ENCODE data around the gene NKD1.

The NKD1 gene

GRCh38 chr16:50581845-50582244 lies 33.6 kb downstream of the NKD1 start:
- DNase-seq, result no peak

- no peak for DNase-seq
Observed at GRCh38 chr16:50583211-50583610, 35.0 kb downstream of the NKD1 start.

GRCh38 chr16:50584033-50584722 lies 36.0 kb downstream of the NKD1 start:
- no peak for DNase-seq

GRCh38 chr16:50585331-50585776 lies 37.2 kb downstream of the NKD1 start:
- no peak for DNase-seq

- DNase-seq, result no peak
Observed at GRCh38 chr16:50587543-50587942, 39.3 kb downstream of the NKD1 start.

- DNase-seq, result no peak
Observed at GRCh38 chr16:50588276-50588675, 40.1 kb downstream of the NKD1 start.

- DNase-seq, result no peak
Observed at GRCh38 chr16:50591209-50591608, 43.0 kb downstream of the NKD1 start.

- DNase-seq, result no peak
Observed at GRCh38 chr16:50591800-50592771, 43.9 kb downstream of the NKD1 start.

GRCh38 chr16:50592996-50593395 lies 44.8 kb downstream of the NKD1 start:
- DNase-seq, result no peak

GRCh38 chr16:50593410-50594150 lies 45.4 kb downstream of the NKD1 start:
- DNase-seq, result no peak

- DNase-seq, result no peak
Observed at GRCh38 chr16:50594308-50595260, 46.4 kb downstream of the NKD1 start.

- no peak for DNase-seq
Observed at GRCh38 chr16:50595859-50596258, 47.7 kb downstream of the NKD1 start.

- DNase-seq, result no peak
Observed at GRCh38 chr16:50596762-50597450, 48.7 kb downstream of the NKD1 start.

- DNase-seq, result no peak
Observed at GRCh38 chr16:50597563-50598255, 49.5 kb downstream of the NKD1 start.

GRCh38 chr16:50598256-50598894 lies 50.2 kb downstream of the NKD1 start:
- DNase-seq, result no peak

- no peak for DNase-seq
Observed at GRCh38 chr16:50598936-50599361, 50.8 kb downstream of the NKD1 start.

GRCh38 chr16:50599494-50599893 lies 51.3 kb downstream of the NKD1 start:
- no peak for DNase-seq

GRCh38 chr16:50600582-50601283 lies 52.5 kb downstream of the NKD1 start:
- no peak for DNase-seq

- no peak for DNase-seq
Observed at GRCh38 chr16:50601341-50601740, 53.1 kb downstream of the NKD1 start.
